GM23248 (cell line): ENCODE data around the gene SEMA3F. TPM values are rescaled to one million over a fixed set of nuclear protein-coding genes. Genes with fewer than 3 reads are reported as not detected.

ENCODE experiments used
- DNase-seq: peaks from one replicate; pipeline ENCODE4 v3.0.0-alpha.2; 2015
- H2AFZ ChIP-seq: fragments of 200-600 bp; sonication (generic); 2 replicates; pipeline ENCODE4 v1.6.1; 2016; ENCODE audit warnings: antibody characterized with exemption
- H3F3A ChIP-seq: fragments of 200-600 bp; sonication (generic); 2 replicates; pipeline ENCODE4 v1.6.1; 2016; ENCODE audit warnings: mild to moderate bottlenecking, antibody characterized with exemption, mixed run types; ENCODE audit not compliant: insufficient read depth
- H3K27ac ChIP-seq: fragments of 200-600 bp; sonication (generic); 2 replicates; pipeline ENCODE4 v1.5.1; 2016; ENCODE audit warnings: mild to moderate bottlenecking
- H3K27me3 ChIP-seq: fragments of 200-600 bp; sonication (generic); replicated peaks from 2 replicates; pipeline ENCODE4 v1.6.1; 2016; ENCODE audit warnings: mild to moderate bottlenecking; ENCODE audit not compliant: insufficient read depth
- H3K36me3 ChIP-seq: fragments of 200-600 bp; sonication (generic); 2 replicates; pipeline ENCODE4 v1.6.1; 2016; ENCODE audit warnings: low read depth, mild to moderate bottlenecking
- H3K4me1 ChIP-seq: fragments of 200-600 bp; sonication (generic); 2 replicates; pipeline ENCODE4 v1.6.1; 2016; ENCODE audit warnings: mild to moderate bottlenecking; ENCODE audit not compliant: insufficient read depth
- H3K4me2 ChIP-seq: fragments of 200-600 bp; sonication (generic); one replicate; pipeline ENCODE4 v1.6.1; 2016; ENCODE audit warnings: mild to moderate bottlenecking; ENCODE audit not compliant: unreplicated experiment
- H3K4me3 ChIP-seq: fragments of 200-600 bp; sonication (generic); 2 replicates; pipeline ENCODE4 v1.5.1; 2016; ENCODE audit warnings: mild to moderate bottlenecking
- H3K79me2 ChIP-seq: fragments of 200-600 bp; sonication (generic); 2 replicates; pipeline ENCODE4 v1.6.1; 2016; ENCODE audit warnings: mild to moderate bottlenecking; ENCODE audit not compliant: insufficient read depth
- H3K9ac ChIP-seq: fragments of 200-600 bp; sonication (generic); 2 replicates; pipeline ENCODE4 v1.6.1; 2016; ENCODE audit warnings: mild to moderate bottlenecking
- H3K9me2 ChIP-seq: fragments of 200-600 bp; sonication (generic); 2 replicates; pipeline ENCODE4 v1.6.1; 2016; ENCODE audit warnings: mixed run types, mild to moderate bottlenecking, moderate library complexity; ENCODE audit not compliant: insufficient read depth
- H3K9me3 ChIP-seq: fragments of 200-600 bp; sonication (generic); one replicate; pipeline ENCODE4 v1.6.1; 2017; ENCODE audit warnings: low read depth
- H4K20me1 ChIP-seq: fragments of 200-600 bp; sonication (generic); 2 replicates; pipeline ENCODE4 v1.6.0; 2016; ENCODE audit not compliant: insufficient read depth
- EZH2 ChIP-seq: fragments of 200-600 bp; sonication (generic); IDR thresholded peaks from 2 replicates; pipeline ENCODE4 v1.6.1; 2018; ENCODE audit warnings: antibody characterized with exemption, mild to moderate bottlenecking; ENCODE audit not compliant: insufficient read depth, poor library complexity, severe bottlenecking
- EZH2phosphoT487 ChIP-seq: fragments of 200-600 bp; sonication (generic); IDR thresholded peaks from 2 replicates; pipeline ENCODE4 v1.6.1; 2018; ENCODE audit warnings: antibody characterized with exemption, moderate library complexity, mild to moderate bottlenecking, low read depth; ENCODE audit not compliant: insufficient read depth
- WGBS, 2 experiments: methylation state at CpG; one replicate each; pipeline ENCODE4 v1.1.6; 2015 to 2017; ENCODE audit warnings: low lambda C conversion rate in 2 of 2, low coverage in 1 of 2; ENCODE audit errors: missing lambda C conversion rate in 2 of 2; 5-methylcytosine and 5-hydroxymethylcytosine counted together
- in situ Hi-C: fragments of 300-500 bp; cut with MboI; formaldehyde crosslinking; loops from 2 replicates; pipeline ENCODE4 v1.15.0; 2020
- polyA plus RNA-seq: library from polyadenylated mRNA; unstranded; fragments of >200 nt; fragmentation: Nextera tagmentation; extraction: Ambion mirVana; gene quantifications from 2 replicates; pipeline ENCODE4 v1.2.1, GENCODE V29; 2016
- total RNA-seq: library from RNA; depleted of rRNA; stranded (reverse); fragments of >200 nt; shearing (Covaris generic); gene quantifications from 2 replicates; pipeline ENCODE4 v1.2.3, GENCODE V29; 2014

Gene SEMA3F
- total and polyA plus RNA-seq, 2 experiments from 2014 or later, result 0.54 to 3.2 TPM

- Histone ChIP-seq H3K4me3 (no peak overlapping the region), H2AFZ (no peak overlapping the region), H3K4me1 (0 out of 2 replicates have a peak, but pooled peaks cover 4% of the 10 kb centered on the region), H3K9me2 (no peaks in the 10 kb centered on the region), H3K36me3 (peaks cover 2% of the 10 kb centered on the region; the same call in 1 of the 2 replicates), H4K20me1 (no peaks in the 10 kb centered on the region), H3F3A (peaks cover 17% of the 10 kb centered on the region), H3K4me2 (no peak overlapping the region), H3K9me3 (no peaks in the 10 kb centered on the region), H3K79me2 (no peaks in the 10 kb centered on the region), H3K9ac (no peak overlapping the region), H3K27ac (no peak overlapping the region), H3K27me3 (no peaks in the 10 kb centered on the region)
- no peak for TF ChIP-seq EZH2phosphoT487
- in situ Hi-C loops, result loop anchor here (10.0 kb wide), 1 partner anchor 60 kb away; no protein-coding TSS in a partner anchor
- DNase-seq, result peak; percentile 41
- 11 to 16% methylated on average over 12 of the region's 12 CpGs for WGBS, 2 experiments
These were observed 30.3 kb upstream of the SEMA3F start for GRCh38 chr3:50124800-50125178.

- in situ Hi-C loops, result loop anchor here (10.0 kb wide), 1 partner anchor 59 kb away; no protein-coding TSS in a partner anchor
- WGBS, 2 experiments, result 38 to 45% methylated on average over 6 to 9 of the region's 9 CpGs
- Histone ChIP-seq H2AFZ (no peak overlapping the region), H3K9me3 (no peaks in the 10 kb centered on the region), H3F3A (peaks cover 8% of the 10 kb centered on the region), H3K27me3 (no peaks in the 10 kb centered on the region), H3K4me3 (no peak overlapping the region), H3K9me2 (no peaks in the 10 kb centered on the region), H3K27ac (no peak overlapping the region), H4K20me1 (no peaks in the 10 kb centered on the region), H3K4me2 (no peak overlapping the region), H3K4me1 (0 out of 2 replicates have a peak, but pooled peaks cover 4% of the 10 kb centered on the region), H3K9ac (no peak overlapping the region), H3K36me3 (no peaks in the 10 kb centered on the region), H3K79me2 (no peaks in the 10 kb centered on the region)
- DNase-seq, result no peak
- TF ChIP-seq EZH2, result no peak
- no peak for TF ChIP-seq EZH2phosphoT487
These were observed 29.4 kb upstream of the SEMA3F start for GRCh38 chr3:50125541-50126286.

- Histone ChIP-seq H3K9ac (no peak overlapping the region), H3K4me2 (no peak overlapping the region), H2AFZ (no peak overlapping the region), H3K27ac (no peak overlapping the region), H3K79me2 (no peaks in the 10 kb centered on the region), H3K4me3 (no peak overlapping the region), H3K9me3 (no peaks in the 10 kb centered on the region), H3K27me3 (no peaks in the 10 kb centered on the region), H4K20me1 (no peaks in the 10 kb centered on the region), H3K36me3 (no peaks in the 10 kb centered on the region), H3F3A (no peaks in the 10 kb centered on the region; the same call in 1 of the 2 replicates), H3K9me2 (no peaks in the 10 kb centered on the region), H3K4me1 (0 out of 2 replicates have a peak, but pooled peaks cover 4% of the 10 kb centered on the region)
- 62 to 73% methylated on average over 15 to 16 of the region's 16 CpGs for WGBS, 2 experiments
- in situ Hi-C loops, result loop anchor here (10.0 kb wide), 1 partner anchor 58 kb away; no protein-coding TSS in a partner anchor
- peak; percentile 47 for DNase-seq
- no peak for TF ChIP-seq EZH2phosphoT487
- no peak for TF ChIP-seq EZH2
These were observed 28.6 kb upstream of the SEMA3F start for GRCh38 chr3:50126287-50127211.

- in situ Hi-C loops, result loop anchor here (10.0 kb wide), 1 partner anchor 58 kb away; no protein-coding TSS in a partner anchor
- H3K79me2 ChIP-seq, result no peaks in the 10 kb centered on the region
- H3K9me3 ChIP-seq, result no peaks in the 10 kb centered on the region
- no peaks in the 10 kb centered on the region for H3K27me3 ChIP-seq
- TF ChIP-seq EZH2 (no peak), EZH2phosphoT487 (no peak)
- DNase-seq, result no peak
- H3K9ac ChIP-seq, result no peak overlapping the region
- H3K4me1 ChIP-seq, result 0 out of 2 replicates have a peak, but pooled peaks cover 4% of the 10 kb centered on the region
- H3K4me3 ChIP-seq, result no peak overlapping the region
- no peaks in the 10 kb centered on the region for H3K9me2 ChIP-seq
- no peaks in the 10 kb centered on the region for H3K36me3 ChIP-seq
- H3K4me2 ChIP-seq, result no peak overlapping the region
- H2AFZ ChIP-seq, result no peak overlapping the region
- H3F3A ChIP-seq, result no peaks in the 10 kb centered on the region; the same call in 1 of the 2 replicates
- H4K20me1 ChIP-seq, result no peaks in the 10 kb centered on the region
- WGBS, 2 experiments, result 80 to 85% methylated on average over 8 of the region's 8 CpGs
- H3K27ac ChIP-seq, result no peak overlapping the region
These were observed 27.9 kb upstream of the SEMA3F start for GRCh38 chr3:50127251-50127691.
